CD4-positive, alpha-beta T cell treated with Interleukin-17A for 1 hour (primary cell): Measurements from ENCODE around the gene PMEPA1.

Source experiments
- DNase-seq: peaks from one replicate; pipeline ENCODE4 v3.0.0-alpha.2; 2020

Gene PMEPA1

DNA sequence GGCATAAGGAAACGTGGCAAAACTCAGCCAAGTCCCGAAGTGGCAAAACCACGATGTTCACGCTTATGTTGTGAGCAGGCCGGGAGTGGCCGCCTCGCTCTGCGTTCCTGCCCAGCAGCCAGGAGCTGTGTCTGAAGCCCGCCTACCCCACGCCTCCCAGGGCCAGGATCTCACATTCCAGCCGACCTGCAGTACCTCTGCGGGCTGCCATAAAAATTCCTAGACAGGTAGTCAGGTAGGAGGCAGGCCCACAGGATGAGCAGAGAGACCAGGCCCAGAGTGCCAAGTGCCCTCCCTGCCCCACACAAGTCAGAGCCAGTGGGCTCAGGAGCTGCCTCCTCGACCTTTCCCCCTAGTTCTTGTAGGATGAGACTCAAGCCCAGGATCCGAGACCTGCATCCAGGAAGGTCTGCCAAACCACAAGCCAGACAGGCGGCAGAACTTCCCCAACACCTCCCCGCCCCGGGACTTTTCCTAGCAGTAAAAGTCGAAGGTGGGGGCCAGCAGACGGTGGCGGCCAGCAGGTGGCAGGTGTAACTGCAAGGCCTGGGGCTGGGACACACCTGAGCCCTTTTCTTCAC, 16.7 kb downstream of the PMEPA1 start:
- DNase-seq: peak; percentile 19

- DNase-seq: no peak
These were observed 17.4 kb downstream of the PMEPA1 start for GRCh38 chr20:57692393-57692792.

GRCh38 chr20:57691699-57692098, 18.1 kb downstream of the PMEPA1 start:
- no peak for DNase-seq

DNA sequence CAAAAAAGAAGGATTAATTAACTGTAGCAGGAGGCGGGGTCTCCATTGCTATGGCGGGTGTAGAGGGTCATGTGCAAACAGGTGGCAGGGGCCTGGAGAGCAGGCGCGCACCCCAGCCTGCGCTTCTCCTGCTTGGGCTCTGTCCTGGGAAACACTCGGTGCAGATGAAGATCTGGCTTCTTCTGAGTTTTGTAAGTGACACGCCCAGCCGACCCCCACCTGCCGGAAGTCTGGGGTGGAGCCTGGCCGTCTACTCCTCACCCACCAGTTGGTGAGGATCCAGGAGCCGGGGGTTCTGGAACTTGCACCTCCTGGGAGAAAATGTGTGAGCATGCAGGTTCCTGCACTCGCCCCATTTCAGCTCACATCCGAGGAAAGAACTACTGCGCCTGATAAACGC, 19.3 kb downstream of the PMEPA1 start:
- DNase-seq: no peak

DNA sequence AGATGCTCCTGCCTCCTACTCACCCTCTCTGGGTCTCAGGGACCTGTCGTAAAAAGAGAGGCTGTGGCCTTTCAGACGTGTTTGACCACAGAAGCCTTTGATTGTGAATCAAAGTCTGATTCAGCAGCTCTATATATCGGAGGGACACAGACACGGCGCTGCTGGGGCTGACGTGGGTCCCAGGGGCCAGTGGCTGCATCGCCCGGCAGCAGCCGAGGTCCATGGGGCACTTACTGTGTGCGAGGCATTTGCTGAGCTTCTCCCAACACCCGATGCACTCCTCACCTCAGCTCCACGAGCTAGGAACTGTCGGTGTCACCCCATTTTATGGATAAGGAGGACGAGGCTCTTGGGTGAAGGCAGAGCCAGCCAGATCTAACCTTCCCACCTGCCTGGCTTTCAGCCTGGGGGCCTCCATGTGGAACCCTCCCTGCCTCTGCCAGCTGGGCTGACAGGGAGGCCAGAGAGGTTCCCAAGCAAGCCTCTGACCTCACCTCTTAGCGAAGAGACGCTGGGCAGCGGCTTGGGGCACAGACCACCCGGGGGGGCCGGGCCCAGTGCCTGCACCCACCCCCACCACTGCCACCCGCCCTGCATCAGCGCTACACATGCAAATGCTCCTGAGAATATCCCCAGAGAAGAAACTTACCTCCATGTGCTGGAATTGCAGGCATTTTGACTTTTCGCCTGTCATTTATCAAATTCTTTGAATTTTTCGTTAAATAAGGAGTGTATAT, 19.9 kb downstream of the PMEPA1 start:
- no peak for DNase-seq

DNA sequence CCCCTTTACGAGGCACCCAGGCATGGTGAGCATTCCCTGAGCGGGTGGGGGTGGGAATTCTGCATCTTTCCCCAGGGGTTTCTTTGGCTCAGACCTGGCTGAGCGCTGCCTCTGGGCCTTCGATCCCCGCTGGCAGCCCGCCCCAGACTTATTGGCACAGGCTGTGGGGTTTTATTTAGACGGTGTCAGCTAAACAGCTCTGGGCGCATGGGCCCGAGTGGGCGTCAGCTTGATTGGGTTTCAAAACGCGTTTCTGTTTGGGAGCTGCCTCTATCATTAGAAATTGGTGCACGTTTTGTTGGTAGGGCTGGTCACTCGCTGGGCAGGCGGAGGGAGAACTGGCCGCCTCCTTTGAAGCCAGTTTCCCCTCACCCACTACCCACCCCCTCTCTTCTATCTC, 21.0 kb downstream of the PMEPA1 start:
- DNase-seq: no peak

DNA sequence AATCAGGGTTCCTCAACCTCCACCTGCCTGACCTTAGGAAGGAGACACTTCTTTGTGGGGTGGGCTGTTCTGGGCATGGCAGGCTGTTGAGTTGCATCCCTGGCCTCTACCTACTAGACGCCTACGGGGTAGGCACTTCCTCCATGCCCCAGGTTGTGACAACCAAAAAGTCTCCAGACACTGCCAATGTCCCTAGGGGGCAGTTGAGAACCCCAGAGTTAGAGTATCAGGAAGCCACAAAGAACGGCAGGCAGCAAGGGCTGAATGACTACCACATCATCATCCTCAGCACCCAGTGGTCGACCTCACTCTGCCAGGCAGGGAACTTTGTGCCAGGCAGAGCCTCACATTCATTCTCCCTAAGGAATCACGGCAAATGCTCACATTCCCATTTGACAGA, 21.5 kb downstream of the PMEPA1 start:
- no peak for DNase-seq

DNA sequence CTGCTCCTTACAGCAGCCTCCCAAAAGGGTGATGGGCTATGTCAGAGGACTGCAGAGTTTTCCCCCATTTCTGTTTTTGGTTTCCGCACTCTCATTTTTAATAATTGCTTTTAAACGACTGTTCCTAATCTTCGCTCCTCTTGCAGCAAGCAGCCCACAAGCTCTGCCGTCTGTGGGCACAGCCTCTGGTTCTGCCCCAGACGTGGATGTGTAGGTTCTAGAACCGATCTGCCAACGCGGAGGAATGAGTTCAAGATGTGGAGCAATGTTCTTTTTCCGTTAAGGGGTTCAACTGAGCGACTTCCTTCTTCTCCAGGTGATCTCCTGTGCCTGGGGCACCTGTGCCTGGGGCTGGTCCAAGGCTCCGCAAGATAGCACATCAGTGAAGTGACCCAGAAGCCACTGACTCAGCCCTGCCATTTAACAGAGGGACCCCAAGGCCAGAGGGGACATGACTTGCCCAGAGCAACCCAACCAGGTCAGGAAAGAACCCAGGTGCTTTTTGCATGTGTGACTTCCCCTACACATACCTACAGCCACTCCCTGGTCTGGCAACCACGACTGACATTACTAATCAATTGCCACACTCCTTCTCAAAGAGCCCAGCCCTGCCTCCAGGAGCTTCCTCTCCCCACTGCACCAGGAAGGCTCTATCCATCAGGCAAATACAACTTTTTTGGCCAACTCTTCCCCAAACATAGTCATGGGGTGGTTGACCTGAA, 22.7 kb downstream of the PMEPA1 start:
- no peak for DNase-seq

DNA sequence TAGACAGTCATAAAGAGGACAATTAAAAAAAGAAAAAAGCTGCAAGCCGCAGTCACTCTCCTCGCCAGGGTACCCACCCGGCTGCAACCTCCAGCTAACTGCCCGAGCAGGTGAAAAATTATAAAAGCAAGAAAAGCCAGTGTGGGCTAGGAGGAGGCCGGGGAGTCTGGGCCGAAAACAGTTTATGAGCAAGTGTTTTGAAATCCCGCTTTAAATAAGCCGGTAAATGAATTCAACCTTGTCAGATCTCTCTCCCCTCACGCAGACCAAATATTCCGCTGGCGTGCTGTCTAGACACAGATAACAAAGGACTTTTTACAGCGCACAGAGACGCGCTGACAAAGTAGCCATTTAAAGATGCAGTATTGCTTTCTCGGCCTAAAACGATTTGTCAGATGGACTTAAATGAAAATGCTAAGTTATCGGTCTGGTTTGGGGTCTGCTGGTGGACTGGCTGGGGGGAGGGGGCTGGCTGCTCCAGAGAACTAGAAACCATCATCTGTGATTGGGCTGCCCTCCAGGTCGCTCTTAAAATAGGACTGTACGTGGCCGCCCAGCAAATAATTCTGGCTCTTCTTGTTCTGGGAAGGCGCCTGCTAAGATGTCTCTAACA, 24.6 kb downstream of the PMEPA1 start:
- DNase-seq: no peak

DNA sequence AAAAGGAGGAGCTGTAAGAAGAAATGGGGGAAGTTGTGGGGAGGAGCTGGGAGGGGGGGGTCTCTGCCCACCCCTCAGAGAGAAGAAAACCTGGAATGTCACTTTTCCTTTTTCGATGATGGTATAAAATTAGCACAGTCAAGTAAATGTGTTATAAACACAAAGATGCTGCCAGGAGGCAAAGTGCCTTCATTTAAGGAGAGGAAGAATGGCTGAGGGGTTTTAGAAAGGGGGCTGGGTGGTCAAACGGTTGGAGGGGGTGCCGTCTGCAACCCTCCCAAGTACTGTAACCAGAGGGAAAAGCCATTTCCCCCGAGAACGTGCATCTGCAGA, 25.0 kb downstream of the PMEPA1 start:
- no peak for DNase-seq

DNA sequence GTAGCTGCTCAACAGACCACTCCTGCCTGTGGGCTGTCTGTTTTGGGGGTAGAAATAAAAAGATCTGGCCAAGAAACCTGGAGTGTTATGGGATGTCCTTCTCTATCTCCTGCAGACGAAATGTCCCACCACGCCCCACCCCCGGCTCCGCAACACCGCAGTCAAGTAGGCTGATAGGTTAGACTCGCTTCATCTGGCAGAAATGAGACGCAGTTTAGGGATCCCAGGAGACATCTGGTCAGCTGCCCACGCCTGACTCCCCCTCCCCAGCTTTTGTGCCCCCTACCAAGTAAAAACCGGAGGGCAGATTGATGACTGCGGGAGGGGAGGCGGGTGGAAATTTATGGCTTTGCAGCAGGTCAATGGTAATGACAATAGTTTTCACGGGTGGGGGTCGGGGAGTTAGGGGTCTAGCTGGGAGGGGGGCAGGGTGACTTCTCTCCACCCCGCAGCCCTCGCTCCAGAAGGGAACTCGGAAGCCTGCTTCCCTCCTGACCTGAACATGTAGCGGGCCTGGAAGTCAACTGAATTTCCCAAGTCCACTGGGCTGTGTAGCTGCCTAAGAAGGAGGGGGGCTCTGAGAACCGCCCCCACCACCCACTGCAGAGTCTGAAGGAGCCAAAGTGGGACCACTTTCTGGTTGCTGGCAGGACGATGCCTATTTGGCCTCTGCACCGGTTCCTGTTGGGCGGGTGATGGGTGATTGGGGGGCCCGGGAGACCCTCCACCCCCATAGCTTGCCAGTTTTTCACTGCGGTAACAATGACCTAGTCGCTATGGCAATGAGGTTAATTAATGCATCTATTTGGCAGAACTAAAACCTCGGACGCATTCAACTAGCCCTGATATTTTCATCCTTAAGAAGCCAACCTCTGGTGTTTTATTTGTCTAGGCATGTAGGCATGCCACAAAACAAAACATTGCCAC, 25.7 kb downstream of the PMEPA1 start:
- no peak for DNase-seq

GRCh38 chr20:57683287-57683686, 26.5 kb downstream of the PMEPA1 start:
- no peak for DNase-seq

GRCh38 chr20:57682184-57683101, 27.4 kb downstream of the PMEPA1 start:
- DNase-seq: no peak

DNA sequence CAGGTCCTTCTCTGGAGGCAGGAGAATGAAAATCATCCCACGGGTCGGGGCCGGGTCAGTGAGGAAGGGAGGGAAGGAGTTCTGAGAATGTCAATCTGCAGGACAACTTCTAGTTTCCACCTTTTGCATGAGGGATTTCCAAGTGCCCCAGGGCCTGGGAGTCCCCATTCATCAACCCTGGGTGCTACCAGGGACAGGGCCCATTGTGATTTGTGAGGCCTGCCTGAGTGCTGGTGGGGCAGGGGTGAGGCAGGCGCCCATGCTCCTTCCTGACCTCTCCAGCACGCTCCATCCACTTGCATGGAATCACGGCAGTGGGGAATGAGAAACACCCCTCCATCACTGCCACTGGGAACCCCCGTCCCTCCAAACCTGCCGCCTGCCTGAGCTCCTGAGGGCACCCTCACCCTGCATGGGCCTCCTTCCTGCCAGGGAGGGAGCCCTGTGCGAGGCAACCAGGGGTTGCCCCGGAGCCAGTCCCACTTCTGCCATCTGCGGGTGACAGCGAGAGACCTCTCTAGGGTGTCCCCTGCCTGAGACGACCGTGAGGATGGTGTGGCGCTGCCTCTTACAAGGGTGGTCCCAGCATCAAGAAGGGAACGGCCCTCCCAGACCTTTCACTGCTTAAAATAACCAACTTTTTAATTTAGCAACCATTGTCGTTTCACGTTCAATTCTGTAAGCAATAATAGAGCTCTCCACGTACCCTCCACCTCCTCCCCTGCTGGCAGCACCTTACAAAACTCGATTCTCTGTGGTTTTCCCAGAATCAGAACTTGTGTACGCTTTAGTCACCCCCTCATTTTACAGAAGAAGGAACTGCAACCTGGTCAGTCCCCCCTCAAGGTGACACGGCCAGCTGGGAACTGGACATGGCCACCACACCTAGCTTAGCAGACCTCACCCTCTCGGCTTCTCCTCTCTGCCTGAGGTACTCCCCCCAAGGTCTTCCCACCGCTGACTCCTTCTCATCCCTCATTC, 28.6 kb downstream of the PMEPA1 start:
- DNase-seq: peak; percentile 51

- no peak for DNase-seq
These were observed 29.6 kb downstream of the PMEPA1 start for GRCh38 chr20:57680131-57680716.

DNA sequence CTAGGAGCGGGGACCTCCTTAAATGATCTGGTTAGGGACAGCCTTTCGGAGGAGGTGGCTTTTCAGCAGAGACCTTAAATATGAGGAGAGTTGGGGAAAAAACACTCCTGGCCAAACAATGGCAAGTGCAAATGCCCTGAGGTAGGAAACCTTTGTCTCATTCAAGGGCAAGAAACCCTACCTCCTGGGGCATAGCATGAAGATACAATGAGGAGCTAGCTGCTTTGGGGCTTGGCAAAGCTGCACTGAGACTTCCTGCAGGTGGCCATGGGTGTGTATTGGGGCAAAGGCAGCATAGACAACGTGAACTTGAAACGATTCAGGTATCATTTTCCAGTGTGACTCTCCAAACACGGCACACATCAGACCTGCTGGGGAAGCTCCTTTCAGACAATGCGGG, 30.7 kb downstream of the PMEPA1 start:
- no peak for DNase-seq

- DNase-seq: no peak
These were observed 31.5 kb downstream of the PMEPA1 start for GRCh38 chr20:57678340-57678739.

DNA sequence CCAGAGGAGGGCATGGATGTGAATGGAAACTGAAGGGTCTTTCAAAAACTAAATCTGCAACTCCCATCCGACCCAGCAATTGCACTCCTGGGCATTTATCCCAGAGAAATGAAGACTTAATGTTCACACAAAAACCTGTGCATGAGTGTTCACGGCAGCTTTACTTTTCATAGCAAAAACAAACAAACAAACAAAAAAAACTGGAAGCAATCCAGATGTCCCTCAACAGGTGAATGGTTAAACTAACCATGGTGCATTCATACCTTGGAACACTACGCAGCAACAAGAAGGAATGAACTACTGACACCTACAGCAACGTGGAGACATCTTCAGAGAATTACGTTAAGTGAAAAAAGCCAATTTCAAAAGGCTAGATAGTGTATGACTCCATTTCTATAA, 32.2 kb downstream of the PMEPA1 start:
- no peak for DNase-seq

DNA sequence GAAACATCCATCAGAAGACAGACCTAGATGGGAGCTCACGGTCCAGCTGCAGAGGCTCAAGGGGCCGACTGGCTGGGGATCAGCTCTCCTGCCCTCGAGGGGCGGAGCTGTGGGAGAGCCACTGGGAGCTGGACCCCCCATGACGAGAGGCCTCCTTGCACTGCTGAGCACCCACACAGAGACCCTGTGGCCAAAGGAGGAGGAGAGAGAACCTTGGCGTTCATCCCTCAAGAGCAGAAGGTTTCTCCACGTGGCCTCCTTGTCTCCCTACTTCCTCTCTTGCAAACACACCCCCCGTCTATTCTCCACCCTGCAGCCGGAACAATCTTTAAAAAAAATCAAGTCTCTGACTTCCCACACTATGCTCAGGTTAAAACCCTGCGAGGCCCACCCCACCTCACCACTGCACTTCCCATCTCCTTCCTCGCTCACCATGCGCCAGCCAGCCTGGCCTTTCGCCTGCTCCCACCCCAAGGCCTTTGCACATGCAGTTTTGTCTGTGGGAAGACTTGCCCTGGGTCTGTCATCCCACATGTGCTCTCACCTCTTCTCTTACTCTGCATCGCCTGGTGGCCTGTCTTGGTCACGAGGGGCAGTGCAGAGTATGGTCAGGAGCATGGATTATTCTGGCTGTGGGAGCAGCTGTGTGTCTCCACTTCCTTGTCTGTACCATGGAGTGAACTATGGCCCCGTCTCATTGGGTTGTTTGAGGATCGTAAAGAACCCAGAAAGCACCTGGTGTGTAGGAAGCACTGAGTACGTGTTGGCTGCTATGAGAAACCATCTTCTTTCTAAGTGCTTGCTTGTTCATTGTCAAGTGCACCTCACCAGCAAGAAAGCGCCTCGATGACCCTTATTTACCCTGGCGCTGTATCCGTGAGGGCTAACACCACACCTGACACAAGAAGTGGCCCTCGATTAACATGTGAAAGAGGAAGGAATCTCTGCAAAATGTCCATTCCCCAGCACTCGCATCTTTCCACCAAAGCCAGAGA, 32.9 kb downstream of the PMEPA1 start:
- no peak for DNase-seq
